IPS-NIHi7 (cell line): ENCODE data around the gene CGB8.

Experiments
- DNase-seq: peaks from one replicate; pipeline ENCODE4 v3.0.0; 2012; ENCODE audit warnings: mixed read lengths; ENCODE audit errors: extremely low spot score

Gene CGB8

DNA sequence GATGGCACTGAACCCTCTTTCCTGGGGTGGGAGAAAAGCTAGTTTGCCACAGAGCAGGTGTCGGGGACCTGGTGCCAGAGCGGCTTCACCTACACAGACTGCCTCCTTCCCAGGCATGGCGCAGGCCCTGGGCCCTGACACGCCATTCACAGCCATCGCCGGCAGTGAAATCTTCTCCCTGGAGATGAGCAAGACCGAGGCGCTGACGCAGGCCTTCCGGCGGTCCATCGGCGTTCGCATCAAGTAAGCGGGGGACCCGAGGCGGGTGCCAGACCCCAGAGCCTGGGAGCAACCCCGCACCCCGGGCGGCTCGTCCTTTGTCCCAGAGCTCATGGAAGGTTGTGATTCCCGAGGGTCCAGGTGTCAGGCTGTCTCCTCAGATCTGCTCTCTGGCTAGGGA is 42.0 kb downstream of the CGB8 start:
- no peak for DNase-seq

DNA sequence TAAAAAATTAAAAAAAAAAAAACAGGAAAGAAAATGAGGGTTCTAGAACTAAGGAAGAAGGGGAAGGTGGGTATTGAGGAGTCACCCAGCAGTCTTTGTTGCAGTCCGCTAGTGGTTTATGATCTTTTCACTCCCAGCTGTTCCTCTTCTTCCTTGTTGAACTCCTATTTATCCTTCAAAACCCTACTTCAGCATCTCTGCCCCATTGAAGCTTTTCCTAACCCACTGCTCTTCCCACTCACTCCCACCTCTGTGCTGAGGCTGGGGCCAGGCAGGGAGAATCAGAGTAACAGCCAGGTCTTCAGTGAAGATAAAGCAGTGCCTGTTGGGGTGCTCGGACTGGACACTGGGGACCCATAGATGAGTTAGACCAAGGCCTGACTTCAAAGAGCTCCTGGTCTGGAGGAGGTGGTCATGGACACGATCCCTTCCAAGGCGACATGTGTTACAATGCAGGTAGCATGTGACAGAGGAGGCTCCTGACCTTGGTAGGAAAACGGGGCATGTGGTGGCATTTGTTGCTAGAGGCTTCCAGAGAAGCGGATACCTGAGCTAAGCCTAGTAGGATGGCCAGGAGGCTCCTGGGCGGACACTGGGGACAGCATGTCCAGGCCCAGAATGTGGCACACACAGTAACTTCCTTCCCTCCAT is 43.8 kb downstream of the CGB8 start:
- no peak for DNase-seq

DNA sequence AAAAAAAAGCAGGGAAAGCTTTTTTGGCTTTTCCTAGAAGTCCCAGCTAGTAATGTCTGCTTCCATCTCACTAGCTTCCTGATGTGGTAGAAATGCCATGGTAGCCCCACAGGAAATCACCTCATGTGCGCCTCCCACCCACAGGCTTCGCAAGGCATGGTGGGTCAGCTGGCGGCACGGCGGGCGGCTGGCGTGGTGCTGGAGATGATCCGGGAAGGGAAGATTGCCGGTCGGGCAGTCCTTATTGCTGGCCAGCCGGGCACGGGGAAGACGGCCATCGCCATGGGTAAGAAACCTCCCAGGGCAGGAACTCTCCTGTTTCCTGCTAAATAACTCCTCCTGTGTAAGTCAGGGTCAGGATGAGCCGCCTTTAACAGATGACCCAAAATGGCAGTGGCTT is 44.8 kb downstream of the CGB8 start:
- DNase-seq: no peak

DNA sequence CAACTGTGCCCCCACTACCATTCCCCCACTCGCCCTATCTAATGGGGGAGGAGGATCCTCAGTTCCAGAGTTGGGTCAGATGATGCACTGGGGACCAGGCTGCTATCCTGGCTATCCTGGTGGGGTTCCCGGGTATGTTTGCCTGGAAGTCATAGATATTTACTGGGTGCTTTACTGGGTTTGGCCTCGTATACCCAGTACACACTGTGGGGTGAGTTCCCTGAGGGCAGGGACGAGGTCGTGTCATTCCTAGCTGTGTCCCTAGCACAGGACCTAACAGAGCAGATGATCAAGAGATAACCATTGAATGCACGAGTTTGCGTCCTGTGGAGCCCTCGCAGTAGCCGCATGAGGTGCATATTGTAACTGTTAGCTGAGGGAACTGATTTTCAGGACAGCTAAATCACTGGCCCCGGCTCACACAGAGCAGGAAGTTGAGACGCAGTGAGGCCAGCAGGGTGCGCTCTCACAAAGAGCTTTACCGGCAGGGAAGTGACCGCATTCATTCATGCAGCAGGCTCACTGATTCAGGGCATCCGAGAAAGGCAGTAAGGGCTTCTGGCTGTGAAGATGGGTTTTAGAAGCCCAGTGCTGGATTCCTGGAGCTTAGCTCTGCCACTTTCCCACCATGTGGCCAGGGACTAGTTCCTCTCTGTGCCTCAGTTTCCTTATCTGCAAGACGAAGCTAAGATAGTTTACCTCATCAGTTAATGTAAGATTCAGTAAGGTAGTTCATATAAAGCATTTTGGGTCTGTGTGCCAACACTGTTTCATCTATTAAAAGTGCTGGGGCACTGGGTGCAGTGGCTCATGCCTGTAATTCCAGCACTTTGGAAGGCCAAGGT is 49.2 kb downstream of the CGB8 start:
- peak; percentile 84 for DNase-seq

DNA sequence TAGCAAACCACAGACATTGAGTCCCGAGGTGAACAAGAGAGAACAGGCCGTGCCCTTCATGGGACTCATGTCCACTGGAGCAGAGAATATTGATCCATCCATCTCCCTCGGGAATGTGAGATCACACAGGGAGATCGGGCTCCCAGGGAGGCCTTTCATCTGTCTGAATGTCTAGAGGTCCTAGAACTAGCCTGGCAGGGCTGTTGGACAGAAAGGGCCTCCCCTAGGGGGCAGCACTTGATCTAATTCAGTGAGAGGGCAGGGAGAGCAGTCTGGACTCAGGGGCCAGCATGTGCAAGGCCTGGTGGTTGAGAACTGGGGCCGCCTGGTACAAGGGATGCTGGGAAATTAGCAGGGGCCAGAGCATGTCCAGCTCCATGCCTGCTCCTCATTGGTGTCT is 50.9 kb downstream of the CGB8 start:
- peak; percentile 72 for DNase-seq
